Suprapubic skin (tissue), 3 donors: Measurements from ENCODE around the gene GLCE.

ENCODE experiments used
- CTCF ChIP-seq, 2 donors: fragments of 200-600 bp in 1 of 2; fragments of 450-650 bp in 1 of 2; sonication (generic) in 1 of 2; IDR thresholded peaks; one replicate each; pipeline ENCODE4 v1.5.1; 2016 to 2019; ENCODE audit warnings: antibody characterized with exemption in 2 of 2, mild to moderate bottlenecking in 1 of 2, moderate library complexity in 1 of 2
- EP300 ChIP-seq: sonication (generic); formaldehyde crosslinking; IDR thresholded peaks from one replicate; pipeline ENCODE4 v1.6.1; 2017; ENCODE audit warnings: antibody characterized with exemption
- POLR2A ChIP-seq, 2 donors: fragments of 450-650 bp; IDR thresholded peaks; one replicate each; pipeline ENCODE4 v1.6.1; 2017; ENCODE audit warnings: antibody characterized with exemption in 2 of 2, mild to moderate bottlenecking in 2 of 2, moderate library complexity in 2 of 2

- TF ChIP-seq CTCF (IDR thresholded peaks at IDR 0.05) (no peak), EP300 (no peak), POLR2A (IDR thresholded peaks at IDR 0.05) (no peak)
Observed at GRCh38 chr15:69121198-69121828, 39.1 kb upstream of the GLCE start.
